CD4-positive, alpha-beta T cell treated with Interleukin-1 beta for 1 hour (primary cell): ENCODE data around the gene CCNA1.

ENCODE experiments used
- DNase-seq, 2 donors: peaks; one replicate each; pipeline ENCODE4 v3.0.0-alpha.2; 2020 to 2022

Gene CCNA1

DNA sequence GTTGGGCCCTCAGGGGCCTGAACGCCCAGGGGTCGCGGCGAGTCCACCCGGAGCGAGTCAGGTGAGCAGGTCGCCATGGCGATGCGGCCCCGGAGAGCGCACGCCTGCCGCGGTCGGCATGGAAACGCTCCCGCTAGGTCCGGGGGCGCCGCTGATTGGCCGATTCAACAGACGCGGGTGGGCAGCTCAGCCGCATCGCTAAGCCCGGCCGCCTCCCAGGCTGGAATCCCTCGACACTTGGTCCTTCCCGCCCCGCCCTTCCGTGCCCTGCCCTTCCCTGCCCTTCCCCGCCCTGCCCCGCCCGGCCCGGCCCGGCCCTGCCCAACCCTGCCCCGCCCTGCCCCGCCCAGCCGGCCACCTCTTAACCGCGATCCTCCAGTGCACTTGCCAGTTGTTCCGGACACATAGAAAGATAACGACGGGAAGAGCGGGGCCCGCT, at the start of gene CCNA1:
Gene CCNA1 (plus strand): TSS at position 390 of the 439 bp plus-strand sequence. CDS start 562 bp downstream, outside the sequence.
- no peak for DNase-seq

GRCh38 chr13:36385489-36385888, 46.8 kb upstream of the CCNA1 start:
- DNase-seq = no peak

DNA sequence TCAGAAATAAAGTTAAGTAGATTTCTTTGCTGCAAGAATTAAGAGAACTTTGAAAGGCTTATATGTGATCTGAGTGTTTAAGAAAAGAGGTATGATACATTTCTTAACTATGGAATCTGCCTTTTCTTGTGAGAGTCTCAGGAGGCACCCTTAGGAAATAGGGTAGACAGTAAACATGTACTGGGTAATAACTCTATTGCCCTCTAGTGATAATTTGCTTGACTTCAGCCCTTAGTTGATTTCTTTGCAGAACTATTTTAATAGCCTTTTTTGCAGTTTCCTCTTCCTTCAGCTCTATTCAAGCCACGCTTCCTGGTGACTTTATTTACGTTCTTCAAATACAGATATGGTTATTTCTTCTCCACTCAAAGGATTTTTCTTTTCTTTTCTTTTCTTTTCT, 37.0 kb upstream of the CCNA1 start:
- DNase-seq = no peak

GRCh38 chr13:36405151-36405550, 27.1 kb upstream of the CCNA1 start:
- no peak for DNase-seq

- no peak for DNase-seq
Measured at GRCh38 chr13:36412736-36413135, 19.6 kb upstream of the CCNA1 start.

- DNase-seq = no peak
Measured at GRCh38 chr13:36413161-36413560, 19.1 kb upstream of the CCNA1 start.

DNA sequence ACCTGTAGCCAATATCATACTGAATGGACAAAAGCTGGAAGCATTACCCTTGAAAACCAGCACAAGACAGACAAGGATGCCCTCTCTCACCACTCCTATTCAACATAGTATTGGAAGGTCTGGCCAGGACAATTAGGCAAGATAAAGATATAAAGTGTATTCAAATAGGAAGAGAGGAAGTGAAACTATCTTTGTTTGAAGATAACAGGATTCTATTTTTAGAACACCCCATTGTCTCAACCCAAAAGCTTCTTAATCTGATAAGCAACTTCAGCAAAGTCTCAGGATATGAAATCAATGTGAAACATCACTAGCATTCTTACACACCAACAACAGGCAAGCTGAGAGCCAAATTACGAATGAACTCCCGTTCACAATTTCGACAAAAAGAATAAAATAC, 17.8 kb upstream of the CCNA1 start:
- DNase-seq = no peak

- DNase-seq = no peak
Measured at GRCh38 chr13:36417331-36417730, 15.0 kb upstream of the CCNA1 start.

DNA sequence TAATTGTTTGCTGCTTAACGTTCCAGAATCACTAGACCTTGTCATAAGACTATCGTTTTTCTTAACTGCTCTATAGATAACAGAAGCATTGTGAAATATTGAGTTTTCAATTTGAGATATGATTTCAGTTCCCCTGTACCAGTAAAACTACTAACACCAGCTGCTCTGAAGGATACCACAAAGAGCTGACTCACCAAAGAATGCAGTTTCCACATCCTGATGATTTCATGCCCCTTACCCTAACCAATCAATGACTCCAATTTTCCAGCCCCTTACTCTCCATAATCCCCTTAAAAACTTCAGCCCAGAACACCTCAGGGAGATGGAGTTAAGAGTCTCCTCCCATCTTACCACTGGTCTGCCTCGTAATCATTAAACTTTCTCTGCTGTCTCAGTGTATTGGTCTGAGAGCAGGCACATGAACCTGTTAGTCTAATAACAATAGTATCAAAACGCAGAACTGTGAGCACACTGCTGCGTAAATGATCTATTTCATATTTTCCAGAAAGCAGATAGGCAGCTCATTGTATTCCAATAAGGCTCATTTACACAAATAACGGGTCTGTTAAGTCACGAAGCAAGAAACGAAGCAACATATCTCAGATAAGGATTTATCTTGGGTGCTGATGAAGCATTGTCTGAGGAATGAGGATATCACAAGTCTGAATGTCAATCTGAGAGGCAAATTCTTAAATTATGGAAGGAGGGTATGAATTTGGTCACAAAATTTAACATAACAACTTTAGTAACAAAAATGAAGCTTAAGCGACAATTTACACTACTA, 14.1 kb upstream of the CCNA1 start:
- no peak for DNase-seq

DNA sequence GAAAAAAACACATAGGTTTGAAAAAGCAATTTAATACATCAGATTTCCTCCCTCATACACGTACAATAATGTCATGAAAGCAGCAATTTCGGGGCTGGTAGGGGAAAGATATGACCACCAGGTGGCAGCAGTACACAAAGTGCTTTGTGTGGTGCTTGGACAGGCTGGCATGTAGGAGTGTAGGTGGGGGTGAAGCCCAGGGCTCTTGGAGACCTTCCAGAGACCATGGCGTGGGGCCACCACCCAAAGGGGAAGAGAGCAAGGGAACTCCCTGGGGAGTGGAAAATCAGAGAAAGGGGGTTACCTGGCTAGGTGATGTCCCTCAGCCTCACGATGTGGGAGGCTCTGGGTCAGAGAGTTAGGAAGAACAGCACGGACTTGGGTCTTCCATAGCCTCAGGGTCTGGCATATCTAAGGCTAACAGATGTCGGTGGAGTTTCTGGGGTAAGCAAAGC, 11.8 kb upstream of the CCNA1 start:
- DNase-seq = peak; percentile 60

GRCh38 chr13:36421447-36421846, 10.8 kb upstream of the CCNA1 start:
- no peak for DNase-seq

- no peak for DNase-seq
Measured at GRCh38 chr13:36428086-36428485, 4.2 kb upstream of the CCNA1 start.

DNA sequence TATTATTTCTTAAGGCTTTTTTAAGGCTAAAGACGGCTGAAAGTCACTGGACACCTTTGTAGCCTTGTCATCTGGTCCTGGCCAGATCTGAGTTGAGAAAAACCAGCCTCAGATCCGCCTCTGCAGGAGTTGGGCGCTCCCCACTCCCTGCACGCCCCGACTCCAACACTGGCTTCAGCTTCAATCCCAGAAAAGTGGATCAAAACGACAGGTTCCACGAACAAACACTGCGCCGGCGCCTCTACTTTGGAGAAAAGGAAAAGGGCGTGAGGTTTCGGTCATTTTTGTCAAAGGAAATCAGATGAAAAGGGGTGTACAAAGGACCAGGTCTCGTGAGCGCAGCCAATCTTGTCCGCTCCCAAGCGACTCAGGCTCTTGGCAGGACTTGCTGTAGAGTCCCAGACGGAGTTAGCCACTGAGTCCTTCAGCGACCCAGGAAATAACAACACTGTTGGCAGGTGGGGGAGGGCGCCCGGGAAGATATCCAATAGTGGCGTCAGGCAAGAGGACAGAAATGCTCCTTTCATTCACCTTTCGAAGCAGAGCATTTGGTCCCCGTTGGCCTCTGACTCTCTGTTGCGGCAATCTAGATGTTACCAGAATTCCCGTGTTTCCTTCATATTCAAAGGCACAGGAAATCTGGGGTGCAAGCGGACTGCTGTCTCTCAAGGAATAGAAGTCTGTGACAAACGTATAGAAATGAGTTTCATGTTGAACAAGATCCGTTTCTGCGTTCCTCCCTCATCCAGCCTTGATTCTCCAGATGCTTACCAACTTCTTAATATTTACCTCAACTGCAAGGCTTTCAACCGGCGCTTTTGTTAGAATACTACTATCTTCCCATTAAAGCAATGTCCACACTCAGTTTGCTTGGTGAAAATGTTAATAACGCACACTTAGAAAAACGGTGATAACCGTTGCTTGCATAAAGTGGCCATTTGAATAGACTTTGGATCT, 1.8 kb upstream of the CCNA1 start:
- DNase-seq = no peak

DNA sequence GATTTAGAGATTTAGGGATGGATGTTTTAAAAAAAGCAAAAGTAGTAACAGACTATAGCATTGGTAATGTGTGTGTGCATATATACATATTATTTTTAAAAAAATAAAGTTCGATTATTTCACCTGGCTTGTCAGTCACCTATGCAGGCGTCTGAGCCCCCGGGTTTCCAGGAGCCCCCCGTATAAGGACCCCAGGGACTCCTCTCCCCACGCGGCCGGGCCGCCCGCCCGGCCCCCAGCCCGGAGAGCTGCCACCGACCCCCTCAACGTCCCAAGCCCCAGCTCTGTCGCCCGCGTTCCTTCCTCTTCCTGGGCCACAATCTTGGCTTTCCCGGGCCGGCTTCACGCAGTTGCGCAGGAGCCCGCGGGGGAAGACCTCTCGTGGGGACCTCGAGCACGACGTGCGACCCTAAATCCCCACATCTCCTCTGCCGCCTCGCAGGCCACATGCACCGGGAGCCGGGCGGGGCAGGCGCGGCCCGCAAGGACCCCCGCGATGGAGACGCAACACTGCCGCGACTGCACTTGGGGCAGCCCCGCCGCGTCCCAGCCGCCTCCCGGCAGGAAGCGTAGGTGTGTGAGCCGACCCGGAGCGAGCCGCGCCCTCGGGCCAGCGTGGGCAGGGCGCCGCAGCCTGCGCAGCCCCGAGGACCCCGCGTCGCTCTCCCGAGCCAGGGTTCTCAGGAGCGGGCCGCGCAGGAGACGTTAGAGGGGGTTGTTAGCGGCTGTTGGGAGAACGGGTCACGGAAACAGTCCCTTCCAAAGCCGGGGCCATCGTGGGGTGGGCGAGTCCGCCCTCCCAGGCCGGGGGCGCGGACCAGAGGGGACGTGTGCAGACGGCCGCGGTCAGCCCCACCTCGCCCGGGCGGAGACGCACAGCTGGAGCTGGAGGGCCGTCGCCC, 840 bp upstream of the CCNA1 start:
- no peak for DNase-seq

GRCh38 chr13:36436811-36437210, 4.5 kb downstream of the CCNA1 start:
- no peak for DNase-seq

DNA sequence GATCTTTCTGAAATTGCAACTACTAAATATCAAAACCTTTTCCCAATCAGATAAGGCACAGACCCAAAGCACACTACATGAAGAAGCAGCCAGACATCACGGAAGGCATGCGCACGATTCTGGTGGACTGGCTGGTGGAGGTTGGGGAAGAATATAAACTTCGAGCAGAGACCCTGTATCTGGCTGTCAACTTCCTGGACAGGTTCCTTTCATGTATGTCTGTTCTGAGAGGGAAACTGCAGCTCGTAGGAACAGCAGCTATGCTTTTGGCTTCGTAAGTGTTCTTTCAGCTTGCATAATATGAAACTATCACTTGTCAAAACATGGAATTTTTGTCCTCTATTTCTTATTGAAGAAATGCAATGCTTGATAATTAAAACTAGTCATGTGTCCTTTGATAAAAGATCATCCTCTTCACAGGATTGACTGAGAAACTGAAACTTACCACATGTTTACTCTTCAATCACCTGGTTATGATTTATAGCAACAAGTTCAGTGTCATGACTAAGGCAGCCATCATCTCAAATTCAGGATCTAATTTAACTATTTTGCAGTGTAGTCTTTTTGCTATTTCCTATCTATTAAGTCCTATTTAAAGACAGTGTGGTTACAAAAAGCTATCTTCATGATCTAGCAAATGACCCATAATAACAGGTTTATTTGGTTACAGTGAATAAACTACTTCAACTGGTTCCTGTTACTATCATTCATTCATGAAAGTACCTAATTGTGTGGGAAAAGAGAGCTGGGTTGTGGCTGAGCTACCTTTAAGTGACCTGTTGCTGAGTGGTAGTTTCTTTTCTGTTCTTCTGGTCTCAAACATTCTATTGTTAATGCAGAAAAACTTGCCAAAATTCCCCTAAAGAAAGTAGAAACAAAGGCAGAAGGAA, 6.5 kb downstream of the CCNA1 start:
- DNase-seq = no peak

- DNase-seq = no peak
Measured at GRCh38 chr13:36445278-36445677, 13.0 kb downstream of the CCNA1 start.

GRCh38 chr13:36445891-36446351, 13.6 kb downstream of the CCNA1 start:
- no peak for DNase-seq

DNA sequence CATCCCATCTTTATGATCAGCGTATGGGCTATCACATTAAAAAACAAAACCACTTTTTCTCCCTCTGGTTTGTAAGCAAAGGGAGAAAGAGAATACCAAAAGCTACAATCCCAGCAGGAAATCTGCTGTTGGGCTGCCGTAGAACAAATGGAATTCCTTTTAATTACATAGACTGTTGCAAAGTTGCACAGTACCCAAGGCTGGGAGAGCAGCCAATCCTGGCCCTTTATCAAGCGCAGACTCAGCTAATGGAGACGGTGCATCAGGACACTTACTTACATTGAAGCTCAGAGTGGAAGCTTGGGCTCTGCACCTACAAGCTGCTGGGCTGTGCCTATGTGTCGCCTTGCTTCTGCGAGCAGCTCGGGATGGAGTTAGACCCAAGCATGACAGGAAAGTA, 15.2 kb downstream of the CCNA1 start:
- no peak for DNase-seq

GRCh38 chr13:36450534-36450933, 18.2 kb downstream of the CCNA1 start:
- DNase-seq = no peak

DNA sequence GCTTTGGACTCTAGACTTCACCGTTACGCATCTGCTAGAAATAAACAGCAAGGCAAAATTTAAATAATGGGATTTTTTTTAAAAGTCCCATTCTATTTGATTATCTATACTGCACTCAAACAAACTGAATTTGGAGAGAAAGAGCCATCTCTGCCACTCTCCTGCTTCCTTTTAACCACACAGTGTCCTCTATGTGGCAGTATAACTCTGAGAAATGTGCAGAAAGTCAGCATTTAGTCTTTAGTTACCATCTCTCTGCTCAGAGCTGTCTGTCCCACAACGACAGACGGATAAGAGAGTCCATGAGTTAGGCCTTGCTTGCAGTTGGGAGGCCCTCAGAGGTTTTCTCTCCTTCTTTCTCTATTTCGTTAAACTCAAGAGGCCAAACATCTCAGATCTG, 21.2 kb downstream of the CCNA1 start:
- DNase-seq = no peak

GRCh38 chr13:36454121-36454520, 21.8 kb downstream of the CCNA1 start:
- no peak for DNase-seq
